Glutamatergic neuron (in vitro differentiated cells): ENCODE results near the gene ITCH. TPM values are rescaled to one million over a fixed set of nuclear protein-coding genes. Genes with fewer than 3 reads are reported as not detected.
"Not testable (repeated sequence)": the region's sequence is repeated elsewhere in the genome, so short reads cannot be mapped to it uniquely, and the experiment has no call there.

ENCODE experiments used
- DNase-seq: peaks from one replicate; pipeline ENCODE4 v3.0.0; 2022
- H3K27ac Mint-ChIP-seq: one replicate; pipeline ENCODE4 v1.8.0; 2020; ENCODE audit warnings: mild to moderate bottlenecking, mixed read lengths, inconsistent platforms; ENCODE audit not compliant: unreplicated experiment
- H3K27me3 Mint-ChIP-seq: one replicate; pipeline ENCODE4 v1.8.0; 2020; ENCODE audit warnings: mild to moderate bottlenecking, moderate library complexity, mixed read lengths, inconsistent platforms; ENCODE audit not compliant: unreplicated experiment
- H3K36me3 Mint-ChIP-seq: one replicate; pipeline ENCODE4 v1.8.0; 2020; ENCODE audit warnings: mild to moderate bottlenecking, mixed read lengths, inconsistent platforms; ENCODE audit not compliant: unreplicated experiment
- H3K4me1 Mint-ChIP-seq: one replicate; pipeline ENCODE4 v1.8.0; 2020; ENCODE audit warnings: mild to moderate bottlenecking, low read depth, mixed read lengths, inconsistent platforms; ENCODE audit not compliant: unreplicated experiment
- H3K4me3 Mint-ChIP-seq: one replicate; pipeline ENCODE4 v1.8.0; 2020; ENCODE audit warnings: mild to moderate bottlenecking, mixed read lengths, inconsistent platforms; ENCODE audit not compliant: unreplicated experiment
- H3K9me3 Mint-ChIP-seq: one replicate; pipeline ENCODE4 v1.8.0; 2020; ENCODE audit warnings: mild to moderate bottlenecking, moderate library complexity, mixed read lengths, inconsistent platforms; ENCODE audit not compliant: unreplicated experiment
- CTCF ChIP-seq: fragments of 200-600 bp; sonication (generic); IDR thresholded peaks from one replicate; pipeline ENCODE4 v1.5.0; 2021; ENCODE audit not compliant: partially characterized antibody, unreplicated experiment
- total RNA-seq: library from RNA; stranded (reverse); fragmentation: NEBNext Ultra II Directional; extraction: Animal tissue kit (Norgen Biotek cat#: 25700); gene quantifications from one replicate; pipeline ENCODE4 v1.2.1, GENCODE V29; 2021; ENCODE audit not compliant: unreplicated experiment

Gene ITCH
- total RNA-seq, 1 donor from 2014 or later: 59.4 TPM

GRCh38 chr20:34516247-34517113, 153.4 kb downstream of the ITCH start, which contains the start of gene DYNLRB1:
TSS of gene DYNLRB1 (plus strand) at chr20:34516422. CDS start at chr20:34516459, 37 bp downstream.
- no peaks in the 10 kb centered on the region for H3K36me3 Mint-ChIP-seq
- TF ChIP-seq CTCF: no peak
- peaks cover 14% of the 10 kb centered on the region for H3K9me3 Mint-ChIP-seq
- peaks cover 11% of the 10 kb centered on the region for H3K4me1 Mint-ChIP-seq
- H3K27me3 Mint-ChIP-seq: peaks cover 7% of the 10 kb centered on the region
- peak within 1 kb of the TSS; percentile 98 for H3K27ac Mint-ChIP-seq
- H3K4me3 Mint-ChIP-seq: peak within 1 kb of the TSS; percentile 98
- DNase-seq: peak; percentile 99

- H3K4me1 Mint-ChIP-seq: peaks cover 11% of the 10 kb centered on the region
- H3K27ac Mint-ChIP-seq: peak overlapping the region; percentile 98
- DNase-seq: no peak
- peak overlapping the region; percentile 98 for H3K4me3 Mint-ChIP-seq
- peaks cover 8% of the 10 kb centered on the region for H3K27me3 Mint-ChIP-seq
- H3K36me3 Mint-ChIP-seq: no peaks in the 10 kb centered on the region
- H3K9me3 Mint-ChIP-seq: peaks cover 14% of the 10 kb centered on the region
- no peak for TF ChIP-seq CTCF
Measured at GRCh38 chr20:34517114-34517505, 154.0 kb downstream of the ITCH start.

GRCh38 chr20:34518863-34519262, 155.8 kb downstream of the ITCH start:
- not testable (repeated sequence) for H3K27ac Mint-ChIP-seq, H3K36me3 Mint-ChIP-seq, DNase-seq
- Mint-ChIP-seq H3K9me3 (peaks cover 12% of the 10 kb centered on the region), H3K4me1 (peaks cover 17% of the 10 kb centered on the region), H3K27me3 (peaks cover 10% of the 10 kb centered on the region), H3K4me3 (peak overlapping the region; percentile 74)

- H3K36me3 Mint-ChIP-seq, H3K27ac Mint-ChIP-seq, DNase-seq, H3K4me1 Mint-ChIP-seq, H3K4me3 Mint-ChIP-seq: not testable (repeated sequence)
- peaks cover 10% of the 10 kb centered on the region for H3K27me3 Mint-ChIP-seq
- peaks cover 11% of the 10 kb centered on the region for H3K9me3 Mint-ChIP-seq
Measured at GRCh38 chr20:34519841-34520240, 156.8 kb downstream of the ITCH start.

DNA sequence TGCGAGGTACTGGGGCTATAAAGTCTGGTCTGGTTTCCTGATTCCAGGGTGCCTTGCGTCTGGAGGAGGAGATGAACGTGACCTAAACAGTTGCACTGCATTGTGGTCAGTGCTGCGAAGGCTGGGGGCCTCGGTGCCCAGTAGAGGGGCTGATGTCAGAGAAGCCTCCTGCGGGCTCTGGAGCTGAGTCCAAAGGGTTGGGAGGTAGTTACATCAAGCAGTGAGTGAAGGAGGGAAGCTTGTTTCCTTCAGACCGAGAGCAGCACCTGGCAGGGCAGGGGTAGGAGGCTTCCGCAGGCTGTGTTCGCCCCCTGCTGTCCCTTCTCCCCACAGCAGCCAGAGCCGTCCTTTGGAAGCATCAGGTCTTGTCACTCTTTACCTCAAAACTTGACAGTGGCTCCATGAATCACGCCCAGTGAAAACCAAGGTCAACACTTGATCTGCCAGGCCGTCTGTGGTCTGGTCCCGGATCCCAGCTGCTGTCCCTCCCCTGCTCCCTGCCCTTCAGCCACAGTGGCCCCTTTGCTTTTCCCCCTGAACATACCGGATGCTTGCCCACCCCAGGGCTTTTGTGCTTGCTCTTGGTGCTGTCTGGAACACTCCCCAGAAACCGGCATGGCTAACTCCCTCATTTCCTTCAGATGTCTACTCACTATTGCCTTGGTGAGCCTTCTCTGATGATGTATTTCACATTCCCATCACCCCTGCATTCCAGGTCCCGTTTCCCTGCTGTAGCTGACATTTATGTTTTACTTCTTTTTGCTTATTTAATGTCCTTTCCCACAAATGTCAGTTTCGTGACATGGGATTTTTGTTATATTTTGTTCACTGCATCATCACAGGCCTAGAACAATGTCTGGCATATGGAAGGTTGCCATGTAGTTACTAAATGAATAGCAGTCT, 160.1 kb downstream of the ITCH start:
- Mint-ChIP-seq H3K27ac (peak overlapping the region; percentile 66), H3K4me1 (peaks cover 9% of the 10 kb centered on the region), H3K9me3 (no peaks in the 10 kb centered on the region), H3K27me3 (peaks cover 3% of the 10 kb centered on the region), H3K36me3 (no peaks in the 10 kb centered on the region), H3K4me3 (no peak overlapping the region)
- peak; percentile 82 for DNase-seq
- TF ChIP-seq CTCF: peak; percentile 58
